Dedifferentiated amniotic fluid mesenchymal stem cell (primary cell): ENCODE measurements around the gene ZNF598.

Source experiments
- DNase-seq: peaks from one replicate; pipeline ENCODE4 v3.0.0-alpha.2; 2016; ENCODE audit errors: extremely low spot score

ZNF598 gene

GRCh38 chr16:2007081-2007836 is 2.4 kb downstream of the ZNF598 start:
- DNase-seq = no peak

- DNase-seq = no peak
These were observed 3.3 kb downstream of the ZNF598 start for GRCh38 chr16:2006317-2006716.

GRCh38 chr16:2005646-2006045 is 4.0 kb downstream of the ZNF598 start:
- DNase-seq = no peak

GRCh38 chr16:2004795-2005517 is 4.7 kb downstream of the ZNF598 start:
- DNase-seq = no peak

- peak; percentile 71 for DNase-seq
These were observed 5.6 kb downstream of the ZNF598 start for GRCh38 chr16:2003827-2004641.

GRCh38 chr16:2003231-2003826 is 6.3 kb downstream of the ZNF598 start:
- no peak for DNase-seq

- no peak for DNase-seq
These were observed 7.0 kb downstream of the ZNF598 start for GRCh38 chr16:2002406-2003230.

GRCh38 chr16:2001456-2002355 is 7.9 kb downstream of the ZNF598 start:
- DNase-seq = no peak

- no peak for DNase-seq
These were observed 8.6 kb downstream of the ZNF598 start for GRCh38 chr16:2001035-2001434.

- no peak for DNase-seq
These were observed 9.6 kb downstream of the ZNF598 start for GRCh38 chr16:1999866-2000514.

GRCh38 chr16:1998852-1999801 is 10.5 kb downstream of the ZNF598 start:
- DNase-seq = no peak

- DNase-seq = no peak
These were observed 11.2 kb downstream of the ZNF598 start for GRCh38 chr16:1998360-1998835.

GRCh38 chr16:1997494-1998359 is 11.9 kb downstream of the ZNF598 start:
- no peak for DNase-seq

GRCh38 chr16:1993731-1994131 is 15.9 kb downstream of the ZNF598 start:
- DNase-seq = no peak

GRCh38 chr16:1992704-1993317 is 16.8 kb downstream of the ZNF598 start:
- DNase-seq = no peak

- DNase-seq = peak; percentile 76
These were observed 17.5 kb downstream of the ZNF598 start for GRCh38 chr16:1991948-1992703.
